GM12878 (cell line): ENCODE results near the gene OGFOD2. TPM values are rescaled to one million over a fixed set of nuclear protein-coding genes. Genes with fewer than 3 reads are reported as not detected.

Experiments
- ATAC-seq: fragments of 200-7000 bp; cut with Tn5 transposase; 3 replicates; pipeline ENCODE4 v1.9.1; 2020; ENCODE audit warnings: mild to moderate bottlenecking, moderate library complexity
- BruUV-seq: library from RNA; stranded (reverse); fragments of 400-500 nt; replicated peaks from 2 replicates; lab custom pipeline; 2021; lab: Mats Ljungman, UMichigan
- CTCF ChIA-PET: fragments of 300-600 bp; sonication (Branson Sonifier 250); formaldehyde crosslinking; extraction: SDS; loops from one replicate; lab custom pipeline; 2021; ENCODE audit warnings: inconsistent platforms; lab: Yijun Ruan, JAX
- POLR2A ChIA-PET: fragments of 350-600 bp; formaldehyde crosslinking; extraction: SDS; loops from one replicate; lab custom pipeline; 2021; ENCODE audit warnings: inconsistent platforms; lab: Charles Lee
- RAD21 ChIA-PET: fragments of 300-600 bp; sonication (Branson Sonifier 250); formaldehyde crosslinking; loops from one replicate; lab custom pipeline; 2023; ENCODE audit warnings: antibody characterized with exemption; ENCODE audit not compliant: unreplicated experiment; lab: Charles Lee
- SMC1A ChIA-PET: fragments of 300-600 bp; sonication (Branson Sonifier 250); formaldehyde crosslinking; loops from one replicate; lab custom pipeline; 2023; ENCODE audit not compliant: unreplicated experiment, uncharacterized antibody; lab: Charles Lee
- DNase-seq: peaks from one replicate; pipeline ENCODE4 v3.0.0-alpha.2; 2011; ENCODE audit warnings: low read depth, low spot score
- FAIRE-seq: peaks from 3 replicates; lab custom pipeline; 2011; peaks lifted over from hg19 to GRCh38; lab: Jason Lieb, UNC
- H2AFZ ChIP-seq: 2 replicates; pipeline ENCODE4 v1.6.0; 2011; ENCODE audit warnings: low read depth, low read length, control low read depth; ENCODE audit not compliant: control insufficient read depth
- H3K27ac ChIP-seq: 2 replicates; pipeline ENCODE4 v1.5.1; 2011; ENCODE audit warnings: control low read depth; ENCODE audit not compliant: control insufficient read depth, insufficient read depth
- H3K27me3 ChIP-seq, 2 experiments: replicated peaks in 1 of 2; 2 replicates each; pipeline versions ENCODE4 v1.6.0 to v1.6.1; 2011; ENCODE audit warnings: low read length in 1 of 2; ENCODE audit not compliant: control insufficient read depth in 2 of 2, insufficient read depth in 2 of 2
- H3K36me3 ChIP-seq, 2 experiments: 2 replicates each; pipeline ENCODE4 v1.5.1; 2011; ENCODE audit warnings: low read length in 1 of 2; ENCODE audit not compliant: control insufficient read depth in 2 of 2, insufficient read depth in 2 of 2
- H3K4me1 ChIP-seq: 2 replicates; pipeline ENCODE4 v1.6.1; 2011; ENCODE audit warnings: mild to moderate bottlenecking, low read length, moderate library complexity, mixed read lengths; ENCODE audit not compliant: control insufficient read depth, insufficient read depth
- H3K4me2 ChIP-seq: 2 replicates; pipeline ENCODE4 v1.6.0; 2011; ENCODE audit warnings: control low read depth; ENCODE audit not compliant: control insufficient read depth, insufficient read depth
- H3K4me3 ChIP-seq: fragments of 200-600 bp; sonication (generic); 2 replicates; pipeline ENCODE4 v1.5.1; 2016
- H3K79me2 ChIP-seq: 2 replicates; pipeline ENCODE4 v1.6.0; 2011; ENCODE audit warnings: low read length; ENCODE audit not compliant: control insufficient read depth, insufficient read depth
- H3K9ac ChIP-seq: 2 replicates; pipeline ENCODE4 v1.8.0; 2011; ENCODE audit warnings: low read length, control low read depth, mixed read lengths; ENCODE audit not compliant: control insufficient read depth, insufficient read depth
- H3K9me3 ChIP-seq: replicated peaks from 3 replicates; pipeline ENCODE4 v1.5.1; 2011; ENCODE audit warnings: mild to moderate bottlenecking, low read length; ENCODE audit not compliant: control insufficient read depth, insufficient read depth
- H4K20me1 ChIP-seq: 2 replicates; pipeline ENCODE4 v1.6.0; 2011; ENCODE audit not compliant: control insufficient read depth, insufficient read depth
- CHD2 ChIP-seq: IDR thresholded peaks from 2 replicates; pipeline ENCODE4 v1.6.1; 2011; ENCODE audit warnings: low read depth, low read length, improper control_type of control experiment, borderline replicate concordance
- CREM ChIP-seq: IDR thresholded peaks from 2 replicates; pipeline ENCODE4 v1.6.1; 2014; ENCODE audit warnings: antibody characterized with exemption, low read depth
- ELK1 ChIP-seq: IDR thresholded peaks from 2 replicates; pipeline ENCODE4 v1.6.1; 2012; ENCODE audit warnings: low read depth, low read length, improper control_type of control experiment
- FOXK2 ChIP-seq: fragments of 450-650 bp; IDR thresholded peaks from 2 replicates; pipeline ENCODE4 v1.6.1; 2017; ENCODE audit warnings: mild to moderate bottlenecking, moderate library complexity
- GATAD2B ChIP-seq: fragments of 450-650 bp; conservative IDR thresholded peaks from 2 replicates; pipeline ENCODE4 v1.6.1; 2017; ENCODE audit warnings: low read depth, mild to moderate bottlenecking, moderate library complexity
- HSF1 ChIP-seq: fragments of 150-350 bp; IDR thresholded peaks from 2 replicates; pipeline ENCODE4 v1.6.1; 2014; ENCODE audit warnings: mild to moderate bottlenecking, low read depth, low read length
- KAT2A ChIP-seq: conservative IDR thresholded peaks from 2 replicates; pipeline ENCODE4 v1.6.1; 2011; ENCODE audit warnings: low read depth, low read length; ENCODE audit not compliant: control insufficient read depth
- MEF2B ChIP-seq: fragments of 450-650 bp; IDR thresholded peaks from 2 replicates; pipeline ENCODE4 v1.6.1; 2018; ENCODE audit warnings: mild to moderate bottlenecking, moderate library complexity; ENCODE audit not compliant: partially characterized antibody, poor library complexity, severe bottlenecking
- NFIC ChIP-seq: IDR thresholded peaks from 2 replicates; pipeline ENCODE4 v1.6.1; 2012; ENCODE audit warnings: low read depth, mild to moderate bottlenecking, inconsistent platforms, low read length, moderate library complexity
- NFYB ChIP-seq: IDR thresholded peaks from 2 replicates; pipeline ENCODE4 v1.6.1; 2011; ENCODE audit warnings: low read depth, mild to moderate bottlenecking, low read length, improper control_type of control experiment, moderate library complexity; ENCODE audit not compliant: insufficient read depth
- POLR2A ChIP-seq: IDR thresholded peaks from 2 replicates; pipeline ENCODE4 v1.6.1; 2011; ENCODE audit warnings: low read depth, mild to moderate bottlenecking, low read length
- RBBP5 ChIP-seq: fragments of 200-600 bp; sonication (generic); conservative IDR thresholded peaks from 2 replicates; pipeline ENCODE4 v1.6.1; 2016
- SPI1 ChIP-seq: IDR thresholded peaks from 2 replicates; pipeline ENCODE4 v1.6.1; 2011; ENCODE audit warnings: low read depth, mild to moderate bottlenecking, low read length, moderate library complexity, borderline replicate concordance; ENCODE audit not compliant: insufficient read depth
- TCF3 ChIP-seq: IDR thresholded peaks from 2 replicates; pipeline ENCODE4 v1.6.1; 2012; ENCODE audit warnings: low read depth, mild to moderate bottlenecking, low read length, borderline replicate concordance; ENCODE audit not compliant: insufficient read depth
- ZNF274 ChIP-seq: IDR thresholded peaks from one replicate; pipeline ENCODE4 v1.8.0; 2011; ENCODE audit not compliant: insufficient read length, insufficient read depth
- WGBS: methylation state at CpG from one replicate; pipeline ENCODE4 v1.1.6; 2016; ENCODE audit warnings: low lambda C conversion rate; ENCODE audit not compliant: insufficient replicate concordance, insufficient coverage; ENCODE audit errors: missing lambda C conversion rate; 5-methylcytosine and 5-hydroxymethylcytosine counted together
- in situ Hi-C: fragments of 300-500 bp; cut with MboI; formaldehyde crosslinking; loops from 9 replicates; pipeline ENCODE4 v1.14.3; 2018; ENCODE audit warnings: mixed read lengths
- intact Hi-C: fragments of 100-400 bp; cut with micrococcal nuclease; formaldehyde crosslinking; loops from one replicate; pipeline ENCODE4 v1.14.2; 2022; ENCODE audit not compliant: unreplicated experiment
- polyA plus RNA-seq, 11 experiments: library from polyadenylated mRNA; depleted of rRNA in 4 of 11; unstranded in 6 of 11; stranded (reverse) in 5 of 11; fragments of >200 nt; fragmentation: Nextera tagmentation in 4 of 11; fragmentation: Illumina TruSeq in 1 of 11; extraction: Ambion mirVana in 4 of 11; extraction: Trizol in 1 of 11; gene quantifications; 1 replicate in 1 of 11; 2 replicates in 10 of 11; pipeline versions ENCODE4 v1.2.1 to v1.2.3, GENCODE V29; 2011 to 2016; ENCODE audit warnings: inconsistent platforms in 2 of 11, missing spikeins in 2 of 11, low read depth in 1 of 11
- total RNA-seq, 4 experiments: library from RNA; depleted of rRNA in 3 of 4; stranded (reverse); fragments of >200 nt in 3 of 4; fragmentation: Illumina TruSeq in 1 of 4; extraction: Trizol in 1 of 4; gene quantifications; 2 replicates each; pipeline versions ENCODE4 v1.2.1 to v1.2.3, GENCODE V29; 2013 to 2021
- TF ChIP-seq, protein P1 (sequence below): fragments of 450-650 bp; IDR thresholded peaks from 2 replicates; pipeline ENCODE4 v1.6.1; 2016; ENCODE audit warnings: mild to moderate bottlenecking
- TF ChIP-seq, protein P2 (sequence below): IDR thresholded peaks from 2 replicates; pipeline ENCODE4 v1.6.1; 2011; ENCODE audit warnings: borderline replicate concordance, low read depth, mild to moderate bottlenecking, moderate library complexity, low read length; ENCODE audit not compliant: insufficient read depth, poor library complexity, severe bottlenecking

The OGFOD2 gene
- total and polyA plus RNA-seq, 10 of the 15 experiments (the other 5 are each of a cell fraction or from before 2014, with no cell fraction given), result 0.93 to 29.2 (median 16.3) TPM

DNA sequence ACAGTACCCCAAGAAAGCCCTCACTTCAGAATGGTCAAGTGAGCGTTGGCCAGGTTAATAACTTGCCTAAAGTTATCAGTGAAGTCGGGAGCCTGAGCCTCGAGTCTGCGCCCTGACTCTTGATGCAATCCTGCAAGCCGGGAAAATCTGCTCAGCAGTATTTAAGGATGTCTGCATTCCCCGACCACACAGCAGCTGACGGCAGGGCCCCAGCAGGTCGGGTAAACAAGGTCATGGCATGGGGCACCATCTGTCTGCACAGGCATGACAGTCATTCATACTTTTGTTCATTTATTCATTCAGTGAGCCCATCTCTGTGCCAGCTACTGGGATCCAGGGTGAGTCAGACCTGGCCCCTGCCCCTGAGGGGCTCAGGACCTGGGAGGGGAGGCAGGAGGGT is 19.9 kb upstream of the OGFOD2 start:
- ChIA-PET RAD21 (interaction anchor here (1.0 to 7.3 kb wide), 2 partner anchors 96 to 283 kb away, joined by 3 to 72 read pairs; no protein-coding TSS in a partner anchor), POLR2A (no interaction called here), CTCF (interaction anchor here (0.6 to 9.1 kb wide), 7 partner anchors 20 to 251 kb away, joined by 3 to 127 read pairs (median 4); no protein-coding TSS in a partner anchor), SMC1A (interaction anchor here (0.8 to 8.9 kb wide), 6 partner anchors 11 to 169 kb away, joined by 3 to 100 read pairs (median 10); partner anchors contain the start of gene ABCB9)
- WGBS, result 57% methylated on average over 8 of the region's 8 CpGs
- Histone ChIP-seq H3K79me2 (no peaks in the 10 kb centered on the region), H3K4me2 (no peak overlapping the region), H3K27me3 (no peaks in the 10 kb centered on the region), H3K4me3 (no peak overlapping the region), H4K20me1 (no peaks in the 10 kb centered on the region), H2AFZ (no peak overlapping the region), H3K36me3 (no peaks in the 10 kb centered on the region), H3K27ac (no peak overlapping the region), H3K9ac (no peak overlapping the region), H3K9me3 (no peaks in the 10 kb centered on the region; the same call in 2 of the 3 replicates), H3K4me1 (peaks cover 14% of the 10 kb centered on the region)
- BruUV-seq, result no TSS peak
- intact Hi-C loops (no loop called here), in situ Hi-C loops (no loop called here)
- FAIRE-seq (no peak), DNase-seq (no peak), ATAC-seq (no peak)
- no peak for TF ChIP-seq MEF2B
- TF ChIP-seq TCF3, result no peak
- no peak for TF ChIP-seq POLR2A
- TF ChIP-seq RBBP5, result no peak
- no peak for TF ChIP-seq ELK1
- TF ChIP-seq KAT2A, result no peak
- TF ChIP-seq, protein P1, sequence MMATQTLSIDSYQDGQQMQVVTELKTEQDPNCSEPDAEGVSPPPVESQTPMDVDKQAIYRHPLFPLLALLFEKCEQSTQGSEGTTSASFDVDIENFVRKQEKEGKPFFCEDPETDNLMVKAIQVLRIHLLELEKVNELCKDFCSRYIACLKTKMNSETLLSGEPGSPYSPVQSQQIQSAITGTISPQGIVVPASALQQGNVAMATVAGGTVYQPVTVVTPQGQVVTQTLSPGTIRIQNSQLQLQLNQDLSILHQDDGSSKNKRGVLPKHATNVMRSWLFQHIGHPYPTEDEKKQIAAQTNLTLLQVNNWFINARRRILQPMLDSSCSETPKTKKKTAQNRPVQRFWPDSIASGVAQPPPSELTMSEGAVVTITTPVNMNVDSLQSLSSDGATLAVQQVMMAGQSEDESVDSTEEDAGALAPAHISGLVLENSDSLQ, result no peak
- TF ChIP-seq CREM, result no peak
- no peak for TF ChIP-seq ZNF274
- TF ChIP-seq SPI1, result no peak
- no peak for TF ChIP-seq FOXK2
- TF ChIP-seq NFIC, result no peak
- TF ChIP-seq CHD2, result no peak
- no peak for TF ChIP-seq GATAD2B
- no peak for TF ChIP-seq HSF1
- TF ChIP-seq, protein P2, sequence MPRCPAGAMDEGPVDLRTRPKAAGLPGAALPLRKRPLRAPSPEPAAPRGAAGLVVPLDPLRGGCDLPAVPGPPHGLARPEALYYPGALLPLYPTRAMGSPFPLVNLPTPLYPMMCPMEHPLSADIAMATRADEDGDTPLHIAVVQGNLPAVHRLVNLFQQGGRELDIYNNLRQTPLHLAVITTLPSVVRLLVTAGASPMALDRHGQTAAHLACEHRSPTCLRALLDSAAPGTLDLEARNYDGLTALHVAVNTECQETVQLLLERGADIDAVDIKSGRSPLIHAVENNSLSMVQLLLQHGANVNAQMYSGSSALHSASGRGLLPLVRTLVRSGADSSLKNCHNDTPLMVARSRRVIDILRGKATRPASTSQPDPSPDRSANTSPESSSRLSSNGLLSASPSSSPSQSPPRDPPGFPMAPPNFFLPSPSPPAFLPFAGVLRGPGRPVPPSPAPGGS, result no peak
- TF ChIP-seq NFYB, result no peak
